Measurements from ENCODE around the gene AP2A1.
"Not testable (repeated sequence)": the region's sequence is repeated elsewhere in the genome, so short reads cannot be mapped to it uniquely, and the experiment has no call there.

Gene AP2A1

GRCh38 chr19:49766930-49767299, at the start of gene AP2A1:
Gene AP2A1 (plus strand): TSS chr19:49767001. CDS start chr19:49767134, 133 bp downstream.
- DNase-seq (ENCODE audit: low spot score) = no peak

GRCh38 chr19:49718511-49718910, 48.3 kb upstream of the AP2A1 start:
- DNase-seq (ENCODE audit: low spot score) = no peak

- no peak for DNase-seq (ENCODE audit: low spot score)
These were observed 47.8 kb upstream of the AP2A1 start for GRCh38 chr19:49718991-49719390.

- DNase-seq (ENCODE audit: low spot score) = not testable (repeated sequence)
These were observed 47.4 kb upstream of the AP2A1 start for GRCh38 chr19:49719420-49719819.

DNA sequence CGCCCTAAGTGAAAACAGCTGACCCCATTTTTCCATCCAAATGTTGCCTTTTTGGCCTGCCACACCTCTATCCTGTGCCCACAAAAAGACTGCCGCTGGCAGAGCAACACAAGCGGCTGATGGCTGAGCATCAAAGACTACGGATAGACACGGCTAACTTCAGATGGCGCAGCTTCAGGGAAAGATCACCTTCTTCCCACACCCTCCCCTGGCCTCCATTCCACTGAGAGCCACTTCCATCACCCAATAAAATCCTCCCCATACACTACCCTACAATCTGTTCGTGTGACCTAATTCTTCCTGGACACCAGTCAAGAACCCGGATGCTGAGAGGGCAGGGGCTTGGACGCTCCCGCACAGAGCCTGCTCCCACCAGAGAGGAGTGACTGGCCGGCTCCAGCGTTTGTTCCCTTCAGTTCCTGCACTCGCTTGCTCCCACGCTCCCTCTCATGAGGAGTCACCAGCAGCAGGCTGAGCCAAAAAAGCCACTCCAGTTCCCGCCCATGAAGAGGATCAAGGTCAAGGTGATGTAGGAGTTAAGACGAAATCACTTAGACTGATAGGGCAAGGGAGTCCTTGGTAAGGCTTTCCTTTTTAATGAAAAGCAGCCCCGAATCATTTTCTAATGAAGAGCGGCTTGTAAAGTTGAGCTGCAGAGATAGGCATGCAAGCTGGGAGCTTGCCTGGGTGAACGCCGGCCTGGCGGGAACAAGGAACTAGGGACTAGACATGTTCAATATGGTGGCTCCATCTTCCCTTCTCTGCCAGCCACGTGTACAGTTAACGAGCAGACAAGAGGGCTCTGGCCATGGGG, 39.4 kb upstream of the AP2A1 start:
- no peak for DNase-seq (ENCODE audit: low spot score)

DNA sequence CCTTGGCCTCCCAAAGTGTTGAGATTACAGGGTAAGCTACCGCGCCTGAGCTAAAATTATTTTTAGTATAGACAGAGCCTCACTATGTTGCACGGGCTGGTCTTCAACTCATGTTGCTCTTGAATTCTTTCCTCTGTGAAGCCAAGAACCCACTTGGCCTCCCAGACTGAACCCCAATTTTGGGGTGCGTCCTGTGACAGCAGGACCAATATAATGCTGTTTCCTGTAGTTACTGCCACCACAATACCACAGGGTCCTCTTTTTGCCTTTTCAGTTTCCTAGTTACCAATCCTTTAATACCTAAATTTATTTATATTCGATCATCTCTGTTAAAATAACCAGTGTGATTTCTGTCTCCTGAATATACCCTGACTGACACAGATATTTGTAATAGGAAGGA, 36.6 kb upstream of the AP2A1 start:
- DNase-seq (ENCODE audit: low spot score) = no peak

DNA sequence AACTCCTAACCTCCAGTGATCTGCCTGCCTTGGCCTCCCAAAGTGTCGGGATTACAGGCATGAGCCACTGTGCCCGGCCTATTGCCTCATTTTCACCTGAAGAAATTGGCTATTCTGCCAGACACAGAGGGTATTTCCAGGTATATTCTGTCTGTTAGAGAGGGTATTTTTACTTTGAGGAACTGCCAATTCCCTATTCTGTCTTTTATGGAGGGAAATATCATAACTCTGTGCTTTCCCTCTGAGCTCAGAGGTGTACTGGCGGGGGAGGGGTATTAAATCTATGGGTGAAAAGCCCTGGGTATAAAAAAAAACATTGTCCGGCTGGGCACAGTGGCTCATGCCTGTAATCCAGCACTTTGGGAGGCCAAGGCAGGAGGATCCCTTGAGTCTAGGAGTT, 28.5 kb upstream of the AP2A1 start:
- no peak for DNase-seq (ENCODE audit: low spot score)

- no peak for DNase-seq (ENCODE audit: low spot score)
These were observed 27.7 kb upstream of the AP2A1 start for GRCh38 chr19:49739098-49739497.

DNA sequence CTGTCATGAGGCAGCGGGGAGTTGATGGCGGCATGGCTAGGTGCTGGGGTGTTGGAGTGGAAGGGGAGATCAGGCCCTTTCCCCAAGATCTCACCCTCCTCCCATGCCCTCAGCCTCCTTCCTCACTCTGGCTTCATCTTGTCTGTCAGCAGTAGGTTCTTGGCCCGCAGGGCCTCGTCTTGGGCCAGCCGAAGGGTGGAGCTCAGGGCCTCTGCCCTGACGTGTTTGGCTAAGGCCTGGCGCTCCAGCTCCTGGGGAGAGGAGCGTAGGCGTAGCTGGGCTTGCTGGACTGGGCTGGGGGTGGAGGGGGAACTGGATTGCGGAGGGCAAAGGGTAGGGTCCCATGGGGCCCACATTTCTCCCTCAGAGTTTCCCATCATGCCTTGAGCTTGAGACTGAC, 26.9 kb upstream of the AP2A1 start:
- DNase-seq (ENCODE audit: low spot score) = no peak

- DNase-seq (ENCODE audit: low spot score) = no peak
These were observed 25.5 kb upstream of the AP2A1 start for GRCh38 chr19:49741210-49741844.

- no peak for DNase-seq (ENCODE audit: low spot score)
These were observed 21.8 kb upstream of the AP2A1 start for GRCh38 chr19:49744946-49745381.

DNA sequence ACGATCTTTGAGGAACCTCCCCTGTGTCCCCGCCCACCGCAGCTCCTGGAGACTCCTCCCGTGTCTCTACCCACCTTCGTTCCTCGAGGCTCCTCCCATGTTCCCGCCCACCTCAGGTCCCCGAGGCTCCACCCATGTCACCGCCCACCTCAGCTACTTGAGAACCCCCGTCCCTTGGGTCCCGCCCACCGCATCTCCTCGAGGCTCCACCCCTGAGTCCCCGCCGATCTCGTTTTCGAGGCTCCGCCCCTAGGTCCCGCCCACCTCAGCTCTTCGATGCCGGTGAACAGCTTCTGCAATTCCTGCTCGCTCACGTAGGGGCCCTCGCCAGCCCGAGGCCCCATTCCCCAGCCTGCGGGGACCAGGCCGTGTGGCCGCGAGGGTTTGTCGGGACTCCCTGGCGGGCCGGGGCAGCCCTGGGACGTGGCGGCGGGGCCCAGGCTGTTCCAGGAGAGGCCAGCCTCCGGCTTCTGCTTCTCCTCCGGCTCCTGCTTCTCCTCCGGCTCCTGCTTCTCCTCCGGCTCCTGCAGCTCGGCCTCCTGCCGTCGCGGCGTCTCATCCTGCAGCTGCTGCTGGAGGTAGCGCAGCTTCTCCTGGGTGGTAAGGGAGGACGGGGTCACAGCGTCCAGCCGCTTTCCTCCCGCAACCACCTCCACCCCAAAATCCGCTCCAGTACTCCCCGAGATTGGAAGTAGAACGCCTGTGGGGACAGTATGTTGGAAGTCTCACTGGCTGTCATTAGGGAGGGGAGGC, 20.4 kb upstream of the AP2A1 start:
- no peak for DNase-seq (ENCODE audit: low spot score)

DNA sequence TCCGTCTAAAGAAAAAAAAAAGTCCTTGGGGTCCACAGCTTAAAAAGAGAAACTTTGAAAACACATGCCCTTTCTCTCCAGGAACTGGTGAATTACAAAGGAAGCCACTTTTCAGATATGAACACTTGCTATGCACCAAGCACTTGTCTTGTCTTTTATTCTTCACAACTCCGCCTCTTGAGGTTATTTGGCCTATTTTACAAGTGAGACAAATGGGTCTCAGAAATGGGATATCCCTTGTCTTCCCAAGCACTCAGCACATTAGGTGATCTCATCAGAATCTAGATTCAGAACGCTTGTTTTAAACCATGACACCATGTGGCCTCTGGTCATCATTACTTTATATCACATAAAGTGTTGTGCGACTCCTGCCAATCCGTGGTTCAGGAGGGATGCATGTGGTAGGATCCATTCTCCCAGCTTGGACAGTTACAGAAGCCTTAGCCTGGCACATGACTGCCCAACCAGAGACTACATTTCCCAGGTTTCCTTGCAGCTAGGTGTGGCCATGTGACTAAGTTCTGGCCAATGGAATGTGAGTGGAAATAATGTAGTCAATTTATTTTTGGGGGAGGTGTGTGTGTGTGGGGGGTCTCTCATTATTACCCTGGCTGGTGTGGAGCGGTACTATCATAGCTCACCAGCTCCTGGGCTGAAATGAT, 17.6 kb upstream of the AP2A1 start:
- no peak for DNase-seq (ENCODE audit: low spot score)

GRCh38 chr19:49749771-49750170, 17.0 kb upstream of the AP2A1 start:
- no peak for DNase-seq (ENCODE audit: low spot score)

GRCh38 chr19:49752701-49753100, 14.1 kb upstream of the AP2A1 start:
- no peak for DNase-seq (ENCODE audit: low spot score)

- no peak for DNase-seq (ENCODE audit: low spot score)
These were observed 10.8 kb upstream of the AP2A1 start for GRCh38 chr19:49755956-49756355.

DNA sequence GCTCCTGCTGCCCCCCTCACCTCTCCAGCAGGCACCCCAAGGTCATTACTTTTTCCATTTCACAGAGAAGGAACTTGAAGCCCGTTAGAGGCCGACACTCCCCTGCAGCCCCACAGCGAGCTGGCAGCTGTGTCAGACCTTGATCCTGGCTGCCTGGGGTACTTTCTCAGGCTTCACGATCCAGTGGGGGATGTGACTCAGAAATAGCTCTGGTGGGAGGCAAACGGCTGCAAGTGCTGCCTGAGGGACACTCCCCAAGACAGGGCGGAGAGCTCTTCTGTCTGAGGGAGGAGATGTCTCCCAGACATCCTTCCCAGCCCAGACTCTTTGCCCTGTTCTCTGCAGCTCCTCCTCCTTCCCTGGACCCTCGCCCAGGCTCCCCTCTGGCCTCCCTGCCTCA, 8.5 kb upstream of the AP2A1 start:
- no peak for DNase-seq (ENCODE audit: low spot score)

DNA sequence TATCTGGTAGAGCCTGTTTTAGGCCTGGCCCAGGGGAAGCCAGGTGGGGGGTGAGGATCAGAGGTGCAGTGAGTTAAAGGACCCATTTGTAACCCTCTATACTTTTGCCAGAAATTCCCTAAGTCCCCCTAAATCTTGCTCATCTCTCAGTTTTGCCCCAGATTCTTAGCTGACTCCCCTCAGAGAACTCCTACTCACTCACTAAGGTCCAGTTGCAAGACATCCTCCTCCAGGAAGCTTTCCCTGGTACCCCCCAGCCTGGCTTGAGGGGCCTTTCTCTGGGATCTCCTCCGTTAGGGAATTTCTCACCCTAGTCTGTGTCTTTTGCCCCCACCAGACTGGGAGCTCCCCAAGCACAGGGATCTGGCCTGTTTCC, 5.6 kb upstream of the AP2A1 start:
- no peak for DNase-seq (ENCODE audit: low spot score)

- DNase-seq (ENCODE audit: low spot score) = no peak
These were observed 5.0 kb upstream of the AP2A1 start for GRCh38 chr19:49761625-49762311.

DNA sequence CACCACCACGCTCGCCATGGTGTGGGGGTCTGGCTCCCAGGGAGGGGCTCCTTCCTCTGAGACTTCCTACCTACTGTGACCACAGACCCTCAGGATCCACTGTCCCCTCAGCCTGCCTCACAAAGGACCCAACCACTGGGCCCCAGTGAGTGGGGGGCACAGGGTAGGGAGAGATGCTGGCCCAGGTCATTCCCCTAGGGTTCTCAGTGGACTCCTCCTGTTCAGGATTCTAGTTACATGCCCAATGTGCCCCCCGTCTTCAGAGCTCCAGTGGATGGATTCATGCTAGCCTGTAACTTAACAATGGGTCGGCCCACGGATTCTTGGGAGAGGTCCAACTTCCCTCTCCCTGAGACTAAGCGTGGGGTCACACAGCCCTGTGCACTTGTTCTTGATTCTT, 3.6 kb upstream of the AP2A1 start, which contains the start of gene TSKS:
TSKS (minus strand) TSS at position 77 of the 400 bp plus-strand sequence; CDS start at position 18, 59 bp downstream.
- no peak for DNase-seq (ENCODE audit: low spot score)

GRCh38 chr19:49764341-49764740, 2.5 kb upstream of the AP2A1 start:
- no peak for DNase-seq (ENCODE audit: low spot score)
